HFFc6 (cell line): ENCODE measurements around the gene ROPN1L. TPM values are rescaled to one million over a fixed set of nuclear protein-coding genes. Genes with fewer than 3 reads are reported as not detected.

Experiments
- DNase-seq: peaks from one replicate; pipeline ENCODE4 v3.0.0-alpha.2; 2018
- H3K27ac Mint-ChIP-seq: 2 replicates; pipeline ENCODE4 v1.8.0; 2020; ENCODE audit warnings: mild to moderate bottlenecking, mixed read lengths
- H3K27me3 Mint-ChIP-seq: 2 replicates; pipeline ENCODE4 v1.8.0; 2021; ENCODE audit warnings: mild to moderate bottlenecking, moderate library complexity, mixed read lengths; ENCODE audit not compliant: insufficient read depth
- H3K36me3 Mint-ChIP-seq: 2 replicates; pipeline ENCODE4 v1.8.0; 2021; ENCODE audit warnings: low read depth, mixed read lengths
- H3K4me1 Mint-ChIP-seq: 2 replicates; pipeline ENCODE4 v1.8.0; 2020; ENCODE audit warnings: low read depth, mixed read lengths
- H3K4me3 Mint-ChIP-seq: 2 replicates; pipeline ENCODE4 v1.8.0; 2020; ENCODE audit warnings: mild to moderate bottlenecking, moderate library complexity, mixed read lengths
- H3K9me3 Mint-ChIP-seq: 2 replicates; pipeline ENCODE4 v1.8.0; 2020; ENCODE audit warnings: mild to moderate bottlenecking, mixed read lengths
- total RNA-seq, 6 experiments: library from RNA; stranded (reverse); fragmentation: NEBNext Ultra II Directional; extraction: Animal tissue kit (Norgen Biotek cat#: 25700); gene quantifications; 2 replicates in 1 of 6; 3 replicates in 5 of 6; pipeline ENCODE4 v1.2.3, GENCODE V29; 2021
- TF ChIP-seq, protein P1 (sequence below): fragments of 200-600 bp; sonication (generic); IDR thresholded peaks from 2 replicates; pipeline ENCODE4 v1.5.0; 2021; ENCODE audit warnings: antibody characterized with exemption, mild to moderate bottlenecking

The ROPN1L gene
- total RNA-seq, 6 experiments from 2014 or later, result 0.38 to 0.68 (median 0.47) TPM

DNA sequence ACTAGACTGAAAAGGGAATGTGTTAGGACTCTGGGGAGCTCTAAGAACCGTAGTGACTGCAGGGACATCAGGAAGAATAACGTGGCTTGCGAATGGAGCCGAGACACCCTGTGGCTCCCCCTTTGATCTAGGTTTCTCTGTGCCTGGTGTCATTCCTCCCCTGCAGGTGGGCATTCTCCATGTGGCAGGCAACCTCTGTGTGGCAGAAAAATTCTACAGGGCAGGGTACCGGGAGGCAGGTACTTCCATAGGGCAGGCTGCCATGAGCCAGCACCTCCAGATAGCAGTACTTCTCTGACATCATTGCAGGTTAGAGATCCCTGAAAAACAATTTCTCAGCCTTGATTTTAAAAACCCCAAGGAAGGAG lies 43.1 kb downstream of the ROPN1L start:
- DNase-seq, result no peak
- Mint-ChIP-seq H3K4me1 (peaks cover 52% of the 10 kb centered on the region), H3K27me3 (no peaks in the 10 kb centered on the region; the same call in 1 of the 2 replicates), H3K27ac (peak overlapping the region; percentile 42; the same call in 1 of the 2 replicates), H3K36me3 (no peaks in the 10 kb centered on the region), H3K4me3 (no peak overlapping the region), H3K9me3 (no peaks in the 10 kb centered on the region)
- TF ChIP-seq, protein P1, sequence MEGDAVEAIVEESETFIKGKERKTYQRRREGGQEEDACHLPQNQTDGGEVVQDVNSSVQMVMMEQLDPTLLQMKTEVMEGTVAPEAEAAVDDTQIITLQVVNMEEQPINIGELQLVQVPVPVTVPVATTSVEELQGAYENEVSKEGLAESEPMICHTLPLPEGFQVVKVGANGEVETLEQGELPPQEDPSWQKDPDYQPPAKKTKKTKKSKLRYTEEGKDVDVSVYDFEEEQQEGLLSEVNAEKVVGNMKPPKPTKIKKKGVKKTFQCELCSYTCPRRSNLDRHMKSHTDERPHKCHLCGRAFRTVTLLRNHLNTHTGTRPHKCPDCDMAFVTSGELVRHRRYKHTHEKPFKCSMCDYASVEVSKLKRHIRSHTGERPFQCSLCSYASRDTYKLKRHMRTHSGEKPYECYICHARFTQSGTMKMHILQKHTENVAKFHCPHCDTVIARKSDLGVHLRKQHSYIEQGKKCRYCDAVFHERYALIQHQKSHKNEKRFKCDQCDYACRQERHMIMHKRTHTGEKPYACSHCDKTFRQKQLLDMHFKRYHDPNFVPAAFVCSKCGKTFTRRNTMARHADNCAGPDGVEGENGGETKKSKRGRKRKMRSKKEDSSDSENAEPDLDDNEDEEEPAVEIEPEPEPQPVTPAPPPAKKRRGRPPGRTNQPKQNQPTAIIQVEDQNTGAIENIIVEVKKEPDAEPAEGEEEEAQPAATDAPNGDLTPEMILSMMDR, result no peak

- Mint-ChIP-seq H3K4me1 (peaks cover 53% of the 10 kb centered on the region), H3K36me3 (no peaks in the 10 kb centered on the region), H3K27ac (peak overlapping the region; percentile 42; the same call in 1 of the 2 replicates), H3K27me3 (no peaks in the 10 kb centered on the region; the same call in 1 of the 2 replicates), H3K9me3 (no peaks in the 10 kb centered on the region), H3K4me3 (no peak overlapping the region)
- TF ChIP-seq, protein P1, result no peak
- no peak for DNase-seq
Measured at GRCh38 chr5:10485142-10485795, 43.6 kb downstream of the ROPN1L start.

DNA sequence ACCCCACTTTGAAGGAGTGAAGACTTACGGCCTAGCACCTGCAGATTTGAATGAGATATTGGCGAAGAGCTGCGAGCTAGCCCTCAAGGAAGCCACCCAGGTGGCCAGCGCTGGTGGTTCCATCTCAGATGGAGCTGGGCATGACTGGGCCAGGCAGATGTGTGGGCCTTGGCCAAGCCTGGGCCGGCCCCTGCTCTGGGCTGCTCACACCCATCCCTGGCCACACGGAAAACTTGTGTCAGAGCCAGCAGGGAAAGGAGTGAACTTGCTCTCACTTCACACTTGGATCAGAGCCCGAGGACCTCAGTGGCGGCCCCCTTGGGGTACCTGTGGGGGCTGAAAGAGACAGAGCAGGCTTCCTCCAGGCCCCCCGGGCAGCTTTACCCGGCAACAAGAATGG lies 44.2 kb downstream of the ROPN1L start:
- TF ChIP-seq, protein P1, result no peak
- no peaks in the 10 kb centered on the region; the same call in 1 of the 2 replicates for H3K27me3 Mint-ChIP-seq
- no peak for DNase-seq
- H3K27ac Mint-ChIP-seq, result no peak overlapping the region
- H3K4me1 Mint-ChIP-seq, result peaks cover 50% of the 10 kb centered on the region
- no peaks in the 10 kb centered on the region for H3K36me3 Mint-ChIP-seq
- H3K4me3 Mint-ChIP-seq, result no peak overlapping the region
- H3K9me3 Mint-ChIP-seq, result no peaks in the 10 kb centered on the region

- no peak overlapping the region for H3K27ac Mint-ChIP-seq
- no peak overlapping the region for H3K4me3 Mint-ChIP-seq
- peaks cover 45% of the 10 kb centered on the region for H3K4me1 Mint-ChIP-seq
- H3K9me3 Mint-ChIP-seq, result no peaks in the 10 kb centered on the region
- no peaks in the 10 kb centered on the region for H3K36me3 Mint-ChIP-seq
- no peak for DNase-seq
- H3K27me3 Mint-ChIP-seq, result no peaks in the 10 kb centered on the region; the same call in 1 of the 2 replicates
- TF ChIP-seq, protein P1, result no peak
Measured at GRCh38 chr5:10486511-10487344, 45.0 kb downstream of the ROPN1L start.

- Mint-ChIP-seq H3K36me3 (no peaks in the 10 kb centered on the region), H3K27me3 (peaks cover 2% of the 10 kb centered on the region), H3K9me3 (no peaks in the 10 kb centered on the region), H3K4me1 (peaks cover 45% of the 10 kb centered on the region), H3K4me3 (no peak overlapping the region), H3K27ac (peak overlapping the region; percentile 74; the same call in 1 of the 2 replicates)
- no peak for DNase-seq
- TF ChIP-seq, protein P1, result no peak
Measured at GRCh38 chr5:10488144-10488543, 46.5 kb downstream of the ROPN1L start.
